HepG2 (cell line): Measurements from ENCODE around the gene ALDH18A1. TPM values are rescaled to one million over a fixed set of nuclear protein-coding genes. Genes with fewer than 3 reads are reported as not detected.
A peak's percentile ranks its signal among the peaks of the same experiment; 100 is the strongest.

ENCODE experiments used
- ARHGAP35 ChIP-seq: sonication (generic); formaldehyde crosslinking; IDR thresholded peaks from 2 replicates; pipeline ENCODE4 v1.9.0; 2022; ENCODE audit warnings: mild to moderate bottlenecking, inconsistent platforms, moderate library complexity, missing genetic modification reagents, borderline replicate concordance
- ARNT2 ChIP-seq: sonication (generic); formaldehyde crosslinking; IDR thresholded peaks from 2 replicates; pipeline ENCODE4 v1.8.0; 2022; ENCODE audit warnings: mild to moderate bottlenecking, low read depth, missing genetic modification reagents, moderate library complexity
- DPF2 ChIP-seq: sonication (generic); formaldehyde crosslinking; IDR thresholded peaks from 2 replicates; pipeline ENCODE4 v1.4.0; 2020; ENCODE audit warnings: mild to moderate bottlenecking, low read depth, missing genetic modification reagents, borderline replicate concordance
- IRF2 ChIP-seq: IDR thresholded peaks from 2 replicates; pipeline ENCODE4 v1.6.1; 2018; ENCODE audit warnings: missing genetic modification reagents, missing compliant biosample characterization
- JUN ChIP-seq: sonication (generic); formaldehyde crosslinking; IDR thresholded peaks from 2 replicates; pipeline ENCODE4 v1.4.0; 2020; ENCODE audit warnings: mild to moderate bottlenecking, missing genetic modification reagents
- MIER2 ChIP-seq: IDR thresholded peaks from 2 replicates; pipeline ENCODE4 v1.6.1; 2016; ENCODE audit warnings: missing biosample characterization, missing genetic modification reagents
- PTBP1 ChIP-seq: fragments of 200-400 bp; formaldehyde crosslinking; IDR thresholded peaks from 2 replicates; pipeline ENCODE4 v1.6.1; 2018; ENCODE audit warnings: low read length, low read depth; ENCODE audit not compliant: poor library complexity, severe bottlenecking
- RFX3 ChIP-seq: IDR thresholded peaks from 2 replicates; pipeline ENCODE4 v1.6.1; 2016; ENCODE audit warnings: missing biosample characterization, missing genetic modification reagents
- SALL2 ChIP-seq: sonication (generic); formaldehyde crosslinking; IDR thresholded peaks from 2 replicates; pipeline ENCODE4 v1.8.1; 2023; ENCODE audit warnings: mild to moderate bottlenecking, missing genetic modification reagents, inconsistent platforms
- SMAD3 ChIP-seq: sonication (generic); formaldehyde crosslinking; IDR thresholded peaks from 2 replicates; pipeline ENCODE4 v1.4.0; 2020; ENCODE audit warnings: missing genetic modification reagents
- SP2 ChIP-seq: sonication (generic); formaldehyde crosslinking; IDR thresholded peaks from 2 replicates; pipeline ENCODE4 v1.5.1; 2020; ENCODE audit warnings: mild to moderate bottlenecking, missing genetic modification reagents
- TIGD3 ChIP-seq: sonication (generic); formaldehyde crosslinking; IDR thresholded peaks from 2 replicates; pipeline ENCODE4 v1.5.1; 2020; ENCODE audit warnings: mild to moderate bottlenecking, missing genetic modification reagents, borderline replicate concordance
- TOPORS ChIP-seq: sonication (generic); formaldehyde crosslinking; IDR thresholded peaks from 2 replicates; pipeline ENCODE4 v1.8.0; 2023; ENCODE audit warnings: mild to moderate bottlenecking, missing genetic modification reagents
- ZBTB1 ChIP-seq: sonication (generic); formaldehyde crosslinking; IDR thresholded peaks from 2 replicates; pipeline ENCODE4 v1.4.0; 2020; ENCODE audit warnings: missing genetic modification reagents, borderline replicate concordance
- ZBTB20 ChIP-seq: sonication (generic); formaldehyde crosslinking; IDR thresholded peaks from 2 replicates; pipeline ENCODE4 v1.8.1; 2023; ENCODE audit warnings: missing genetic modification reagents, low read depth, mild to moderate bottlenecking, borderline replicate concordance
- ZBTB46 ChIP-seq: sonication (generic); formaldehyde crosslinking; IDR thresholded peaks from 2 replicates; pipeline ENCODE4 v1.4.0; 2020; ENCODE audit warnings: mild to moderate bottlenecking, missing genetic modification reagents, borderline replicate concordance
- ZKSCAN5 ChIP-seq: sonication (generic); formaldehyde crosslinking; IDR thresholded peaks from 2 replicates; pipeline ENCODE4 v1.5.1; 2020; ENCODE audit warnings: mild to moderate bottlenecking, missing genetic modification reagents
- ZNF335 ChIP-seq: sonication (generic); formaldehyde crosslinking; IDR thresholded peaks from 2 replicates; pipeline ENCODE4 v1.4.0; 2020; ENCODE audit warnings: missing genetic modification reagents
- ZNF562 ChIP-seq: sonication (generic); formaldehyde crosslinking; IDR thresholded peaks from 2 replicates; pipeline ENCODE4 v1.8.0; 2022; ENCODE audit warnings: missing genetic modification reagents, borderline replicate concordance
- ZNF788 ChIP-seq: sonication (generic); formaldehyde crosslinking; IDR thresholded peaks from 2 replicates; pipeline ENCODE4 v1.5.0; 2020; ENCODE audit warnings: mild to moderate bottlenecking, missing genetic modification reagents, borderline replicate concordance
- polyA plus RNA-seq, 8 experiments: library from polyadenylated mRNA; depleted of rRNA in 3 of 8; stranded (reverse) in 7 of 8; unstranded in 1 of 8; fragments of >200 nt; fragmentation: Illumina TruSeq in 4 of 8; extraction: Trizol in 4 of 8; gene quantifications; 2 replicates each; pipeline versions ENCODE4 v1.2.1 to v1.2.3, GENCODE V29; 2011 to 2016; ENCODE audit warnings: low read depth in 4 of 8, missing spikeins in 1 of 8, mixed read lengths in 1 of 8; ENCODE audit not compliant: insufficient read depth in 1 of 8
- total RNA-seq, 5 experiments: library from RNA; depleted of rRNA; stranded (reverse); fragments of >200 nt; fragmentation: Illumina TruSeq; extraction: Trizol; gene quantifications; 2 replicates each; pipeline ENCODE4 v1.2.3, GENCODE V29; 2016; ENCODE audit warnings: low read depth in 1 of 5
- TF ChIP-seq, protein P1 (sequence below): sonication (generic); formaldehyde crosslinking; IDR thresholded peaks from 2 replicates; pipeline ENCODE4 v1.9.0; 2021; ENCODE audit warnings: missing genetic modification reagents, borderline replicate concordance
- TF ChIP-seq, protein P2 (sequence below): sonication (generic); formaldehyde crosslinking; conservative IDR thresholded peaks from 2 replicates; pipeline ENCODE4 v1.8.0; 2022; ENCODE audit warnings: missing genetic modification reagents

ALDH18A1 gene
- total and polyA plus RNA-seq, 2 of the 13 experiments (the other 11 are each of a cell fraction or from before 2014, with no cell fraction given) = 180 to 263 TPM

GRCh38 chr10:95693668-95694534 lies 37.4 kb upstream of the ALDH18A1 start, which contains the start of gene TCTN3 (continued):
- TF ChIP-seq DPF2 (CRISPR knock-in tag) (no peak), MIER2 (CRISPR knock-in tag) (0 out of 2 replicates have a peak, but pooled peaks have one; percentile 36), ARHGAP35 (no peak), SP2 (CRISPR knock-in tag) (peak; percentile 80), IRF2 (peak; percentile 58; the same call in 1 of the 2 replicates), TOPORS (CRISPR knock-in tag) (peak; percentile 52; the same call in 1 of the 2 replicates), ZNF335 (CRISPR knock-in tag) (0 out of 2 replicates have a peak, but pooled peaks have one; percentile 52), ZKSCAN5 (CRISPR knock-in tag) (no peak), ZBTB46 (CRISPR knock-in tag) (no peak), ZBTB1 (CRISPR knock-in tag) (no peak), JUN (no peak), RFX3 (CRISPR knock-in tag) (peak; percentile 92), ZNF562 (no peak), PTBP1 (no peak), TIGD3 (CRISPR knock-in tag) (no peak), ARNT2 (CRISPR knock-in tag) (no peak), SMAD3 (CRISPR knock-in tag) (peak; percentile 25; the same call in 1 of the 2 replicates), ZNF788 (CRISPR knock-in tag) (no peak), SALL2 (CRISPR knock-in tag) (peak; percentile 68; the same call in 1 of the 2 replicates), ZBTB20 (CRISPR knock-in tag) (no peak)
- TF ChIP-seq, protein P1, sequence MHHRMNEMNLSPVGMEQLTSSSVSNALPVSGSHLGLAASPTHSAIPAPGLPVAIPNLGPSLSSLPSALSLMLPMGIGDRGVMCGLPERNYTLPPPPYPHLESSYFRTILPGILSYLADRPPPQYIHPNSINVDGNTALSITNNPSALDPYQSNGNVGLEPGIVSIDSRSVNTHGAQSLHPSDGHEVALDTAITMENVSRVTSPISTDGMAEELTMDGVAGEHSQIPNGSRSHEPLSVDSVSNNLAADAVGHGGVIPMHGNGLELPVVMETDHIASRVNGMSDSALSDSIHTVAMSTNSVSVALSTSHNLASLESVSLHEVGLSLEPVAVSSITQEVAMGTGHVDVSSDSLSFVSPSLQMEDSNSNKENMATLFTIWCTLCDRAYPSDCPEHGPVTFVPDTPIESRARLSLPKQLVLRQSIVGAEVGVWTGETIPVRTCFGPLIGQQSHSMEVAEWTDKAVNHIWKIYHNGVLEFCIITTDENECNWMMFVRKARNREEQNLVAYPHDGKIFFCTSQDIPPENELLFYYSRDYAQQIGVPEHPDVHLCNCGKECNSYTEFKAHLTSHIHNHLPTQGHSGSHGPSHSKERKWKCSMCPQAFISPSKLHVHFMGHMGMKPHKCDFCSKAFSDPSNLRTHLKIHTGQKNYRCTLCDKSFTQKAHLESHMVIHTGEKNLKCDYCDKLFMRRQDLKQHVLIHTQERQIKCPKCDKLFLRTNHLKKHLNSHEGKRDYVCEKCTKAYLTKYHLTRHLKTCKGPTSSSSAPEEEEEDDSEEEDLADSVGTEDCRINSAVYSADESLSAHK (CRISPR knock-in tag) = no peak
- TF ChIP-seq, protein P2, sequence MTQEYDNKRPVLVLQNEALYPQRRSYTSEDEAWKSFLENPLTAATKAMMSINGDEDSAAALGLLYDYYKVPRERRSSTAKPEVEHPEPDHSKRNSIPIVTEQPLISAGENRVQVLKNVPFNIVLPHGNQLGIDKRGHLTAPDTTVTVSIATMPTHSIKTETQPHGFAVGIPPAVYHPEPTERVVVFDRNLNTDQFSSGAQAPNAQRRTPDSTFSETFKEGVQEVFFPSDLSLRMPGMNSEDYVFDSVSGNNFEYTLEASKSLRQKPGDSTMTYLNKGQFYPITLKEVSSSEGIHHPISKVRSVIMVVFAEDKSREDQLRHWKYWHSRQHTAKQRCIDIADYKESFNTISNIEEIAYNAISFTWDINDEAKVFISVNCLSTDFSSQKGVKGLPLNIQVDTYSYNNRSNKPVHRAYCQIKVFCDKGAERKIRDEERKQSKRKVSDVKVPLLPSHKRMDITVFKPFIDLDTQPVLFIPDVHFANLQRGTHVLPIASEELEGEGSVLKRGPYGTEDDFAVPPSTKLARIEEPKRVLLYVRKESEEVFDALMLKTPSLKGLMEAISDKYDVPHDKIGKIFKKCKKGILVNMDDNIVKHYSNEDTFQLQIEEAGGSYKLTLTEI = no peak
